HEK293 (cell line): ENCODE data around the gene DDRGK1.

ENCODE experiments used
- CTCF ChIA-PET: fragments of 350-600 bp; formaldehyde crosslinking; extraction: SDS; loops from one replicate; lab custom pipeline; 2021; ENCODE audit warnings: antibody characterized with exemption; lab: Yijun Ruan, JAX
- POLR2A ChIA-PET: fragments of 300-600 bp; formaldehyde crosslinking; extraction: SDS; loops from one replicate; lab custom pipeline; 2020; ENCODE audit warnings: antibody characterized with exemption, inconsistent platforms; lab: Yijun Ruan, JAX
- H3K27ac ChIP-seq: fragments of 200-500 bp; sonication (Bioruptor generic); 2 replicates; pipeline ENCODE4 v1.5.1; 2014; ENCODE audit warnings: low read depth, low read length, control low read depth, inconsistent platforms; ENCODE audit errors: extremely low read depth
- H3K36me3 ChIP-seq, 2 experiments: fragments of 200-500 bp in 1 of 2; sonication (Bioruptor generic) in 1 of 2; 1 replicate in 1 of 2; 2 replicates in 1 of 2; pipeline ENCODE4 v1.5.1; 2014 to 2017; ENCODE audit warnings: inconsistent platforms in 2 of 2, low read length in 2 of 2; ENCODE audit not compliant: control insufficient read depth in 2 of 2, insufficient read depth in 1 of 2
- H3K4me1 ChIP-seq: fragments of 200-500 bp; sonication (Bioruptor generic); 2 replicates; pipeline ENCODE4 v1.5.1; 2014; ENCODE audit warnings: mild to moderate bottlenecking, low read length, inconsistent platforms; ENCODE audit not compliant: control insufficient read depth, insufficient read depth
- H3K4me3 ChIP-seq: 2 replicates; pipeline ENCODE4 v1.5.1; 2011; ENCODE audit warnings: low read depth, mild to moderate bottlenecking, control low read depth, low read length, moderate library complexity
- H3K9me3 ChIP-seq: fragments of 200-500 bp; sonication (Bioruptor generic); 2 replicates; pipeline ENCODE4 v1.5.1; 2014; ENCODE audit warnings: low read depth, low read length, inconsistent platforms; ENCODE audit not compliant: control insufficient read depth, insufficient read depth
- GLIS1 ChIP-seq: fragments of 450-650 bp; formaldehyde crosslinking; IDR thresholded peaks from 2 replicates; pipeline ENCODE4 v1.5.1; 2016; ENCODE audit warnings: missing biosample characterization, missing genetic modification characterization
- KLF10 ChIP-seq: fragments of 450-650 bp; IDR thresholded peaks from 2 replicates; pipeline ENCODE4 v1.5.1; 2018; ENCODE audit warnings: missing biosample characterization, mild to moderate bottlenecking, missing genetic modification characterization
- KLF9 ChIP-seq: fragments of 450-650 bp; formaldehyde crosslinking; IDR thresholded peaks from 2 replicates; pipeline ENCODE4 v1.5.1; 2016; ENCODE audit warnings: missing biosample characterization, missing genetic modification characterization, low read depth
- SP3 ChIP-seq: fragments of 450-650 bp; formaldehyde crosslinking; IDR thresholded peaks from 2 replicates; pipeline ENCODE4 v1.5.1; 2016; ENCODE audit warnings: missing biosample characterization, missing genetic modification characterization
- ZBTB11 ChIP-seq: fragments of 450-650 bp; formaldehyde crosslinking; conservative IDR thresholded peaks from 2 replicates; pipeline ENCODE4 v1.5.1; 2016; ENCODE audit warnings: low read depth, missing biosample characterization, missing genetic modification characterization
- ZBTB20 ChIP-seq: fragments of 450-650 bp; formaldehyde crosslinking; IDR thresholded peaks from 2 replicates; pipeline ENCODE4 v1.5.1; 2016; ENCODE audit warnings: missing biosample characterization, missing genetic modification characterization
- ZNF214 ChIP-seq: fragments of 450-650 bp; formaldehyde crosslinking; IDR thresholded peaks from 2 replicates; pipeline ENCODE4 v1.5.1; 2017; ENCODE audit warnings: missing biosample characterization, mild to moderate bottlenecking, missing genetic modification characterization, borderline replicate concordance
- ZNF239 ChIP-seq: fragments of 450-650 bp; formaldehyde crosslinking; IDR thresholded peaks from 2 replicates; pipeline ENCODE4 v1.5.1; 2016; ENCODE audit warnings: missing biosample characterization, missing genetic modification characterization
- ZNF280C ChIP-seq: fragments of 450-650 bp; formaldehyde crosslinking; IDR thresholded peaks from 2 replicates; pipeline ENCODE4 v1.5.1; 2016; ENCODE audit warnings: missing biosample characterization, missing genetic modification characterization
- ZNF280D ChIP-seq: fragments of 450-650 bp; formaldehyde crosslinking; IDR thresholded peaks from 2 replicates; pipeline ENCODE4 v1.5.1; 2016; ENCODE audit warnings: missing biosample characterization, missing genetic modification characterization
- ZNF416 ChIP-seq: fragments of 450-650 bp; formaldehyde crosslinking; IDR thresholded peaks from 2 replicates; pipeline ENCODE4 v1.5.1; 2016; ENCODE audit warnings: missing biosample characterization, missing genetic modification characterization
- ZNF48 ChIP-seq: fragments of 450-650 bp; formaldehyde crosslinking; IDR thresholded peaks from 2 replicates; pipeline ENCODE4 v1.5.1; 2016; ENCODE audit warnings: missing biosample characterization, missing genetic modification characterization
- ZNF549 ChIP-seq: fragments of 450-650 bp; IDR thresholded peaks from 2 replicates; pipeline ENCODE4 v1.5.1; 2018; ENCODE audit warnings: missing biosample characterization, missing genetic modification characterization, mild to moderate bottlenecking, inconsistent platforms, moderate library complexity
- ZNF571 ChIP-seq: fragments of 450-650 bp; formaldehyde crosslinking; IDR thresholded peaks from 2 replicates; pipeline ENCODE4 v1.5.0; 2017; ENCODE audit warnings: missing biosample characterization, missing genetic modification characterization
- ZNF580 ChIP-seq: fragments of 450-650 bp; formaldehyde crosslinking; IDR thresholded peaks from 2 replicates; pipeline ENCODE4 v1.5.1; 2016; ENCODE audit warnings: missing biosample characterization, missing genetic modification characterization
- ZNF600 ChIP-seq: fragments of 450-650 bp; formaldehyde crosslinking; IDR thresholded peaks from 2 replicates; pipeline ENCODE4 v1.5.1; 2016; ENCODE audit warnings: missing biosample characterization, missing genetic modification characterization
- ZNF610 ChIP-seq: fragments of 450-650 bp; formaldehyde crosslinking; IDR thresholded peaks from 2 replicates; pipeline ENCODE4 v1.5.1; 2016; ENCODE audit warnings: missing biosample characterization, missing genetic modification characterization, borderline replicate concordance
- TF ChIP-seq, protein P1 (sequence below): fragments of 450-650 bp; formaldehyde crosslinking; IDR thresholded peaks from 2 replicates; pipeline ENCODE4 v1.5.1; 2017; ENCODE audit warnings: missing biosample characterization, missing genetic modification characterization

DDRGK1 gene

DNA sequence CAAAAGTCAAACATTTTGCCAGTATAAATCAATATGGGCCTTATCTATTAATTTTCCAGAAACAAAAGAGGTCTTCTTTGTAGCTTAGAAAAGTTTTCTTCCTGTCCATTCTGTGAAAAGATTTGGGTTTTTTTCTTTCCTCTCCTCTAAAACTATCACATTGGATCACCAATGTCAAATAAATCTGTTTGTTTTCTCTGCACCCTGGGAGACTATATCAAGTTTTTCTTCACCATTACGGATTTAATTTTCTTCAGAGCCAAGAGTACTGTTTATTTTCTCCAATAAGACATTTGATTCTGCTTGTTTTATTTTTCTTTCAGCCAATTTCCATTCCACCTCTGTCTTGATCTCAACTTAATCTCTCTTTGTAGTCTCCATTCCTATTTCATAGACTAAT lies 29.2 kb downstream of the DDRGK1 start:
- no peak overlapping the region for H3K4me3 ChIP-seq
- no peak overlapping the region for H3K27ac ChIP-seq
- CTCF ChIA-PET, result interaction anchor here (0.7 to 0.8 kb wide), 3 partner anchors 8 to 97 kb away, joined by 3 to 5 read pairs (median 3); no protein-coding TSS in a partner anchor
- no peaks in the 10 kb centered on the region for H3K9me3 ChIP-seq
- H3K4me1 ChIP-seq, result peaks cover 14% of the 10 kb centered on the region
- TF ChIP-seq, protein P1, sequence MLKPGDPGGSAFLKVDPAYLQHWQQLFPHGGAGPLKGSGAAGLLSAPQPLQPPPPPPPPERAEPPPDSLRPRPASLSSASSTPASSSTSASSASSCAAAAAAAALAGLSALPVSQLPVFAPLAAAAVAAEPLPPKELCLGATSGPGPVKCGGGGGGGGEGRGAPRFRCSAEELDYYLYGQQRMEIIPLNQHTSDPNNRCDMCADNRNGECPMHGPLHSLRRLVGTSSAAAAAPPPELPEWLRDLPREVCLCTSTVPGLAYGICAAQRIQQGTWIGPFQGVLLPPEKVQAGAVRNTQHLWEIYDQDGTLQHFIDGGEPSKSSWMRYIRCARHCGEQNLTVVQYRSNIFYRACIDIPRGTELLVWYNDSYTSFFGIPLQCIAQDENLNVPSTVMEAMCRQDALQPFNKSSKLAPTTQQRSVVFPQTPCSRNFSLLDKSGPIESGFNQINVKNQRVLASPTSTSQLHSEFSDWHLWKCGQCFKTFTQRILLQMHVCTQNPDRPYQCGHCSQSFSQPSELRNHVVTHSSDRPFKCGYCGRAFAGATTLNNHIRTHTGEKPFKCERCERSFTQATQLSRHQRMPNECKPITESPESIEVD (tag by site-specific recombination), result peak; percentile 92
- TF ChIP-seq ZNF571 (tag by site-specific recombination) (no peak), GLIS1 (tag by site-specific recombination) (peak; percentile 84), ZNF280D (tag by site-specific recombination) (no peak), ZNF610 (tag by site-specific recombination) (no peak)
- TF ChIP-seq, all 188 proteins: peak for 2
- POLR2A ChIA-PET, result interaction anchor here (0.6 to 1.1 kb wide), 4 partner anchors 9 to 31 kb away, joined by 3 to 5 read pairs (median 3); no protein-coding TSS in a partner anchor
- peaks cover 0 to 8% of the 10 kb centered on the region in 2 experiments; a peak in 1 of 3 replicates for H3K36me3 ChIP-seq

DNA sequence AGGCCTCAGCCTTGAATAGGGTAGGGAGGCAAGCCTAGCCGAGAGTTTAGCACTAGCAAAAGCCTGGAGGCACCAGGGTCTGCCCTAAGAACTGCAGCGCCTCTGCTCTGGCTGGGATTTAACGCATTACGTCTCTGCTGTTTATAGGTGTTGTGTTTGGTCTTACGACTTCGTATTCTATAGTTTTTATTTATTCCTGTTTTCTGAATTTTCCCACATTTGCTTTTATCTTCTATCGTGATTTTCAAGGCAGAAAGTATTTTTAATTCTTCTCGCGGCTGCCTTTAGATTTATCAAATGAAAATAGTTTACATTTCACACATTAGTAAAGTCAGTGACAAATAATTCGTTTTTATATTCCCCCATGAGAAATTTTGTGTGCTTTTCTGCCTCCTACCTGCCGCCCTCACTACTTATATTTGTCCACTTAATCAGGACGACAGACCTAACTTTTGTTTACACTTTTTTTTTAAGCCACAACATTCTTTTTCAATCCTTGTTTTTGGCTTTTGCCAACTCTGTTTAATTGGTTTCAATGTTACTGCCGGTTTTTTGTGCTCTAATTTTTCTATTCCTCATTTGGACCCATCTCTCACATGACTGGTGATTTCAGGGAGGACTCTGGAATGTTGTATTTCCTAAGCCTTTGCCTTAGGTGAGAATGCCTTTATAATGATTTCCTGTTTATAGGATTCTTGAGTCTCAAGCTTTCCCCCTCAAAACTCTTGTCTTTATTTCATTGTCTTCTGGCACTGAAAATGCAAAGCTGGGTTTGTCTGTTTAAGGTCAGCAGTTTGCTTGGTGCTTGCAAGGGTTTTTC lies 29.8 kb downstream of the DDRGK1 start:
- ChIA-PET POLR2A (interaction anchor here (0.6 to 1.1 kb wide), 2 partner anchors 9 to 15 kb away, joined by 3 read pairs; no protein-coding TSS in a partner anchor), CTCF (interaction anchor here (0.8 kb wide), 2 partner anchors 9 to 29 kb away, joined by 3 to 5 read pairs; no protein-coding TSS in a partner anchor)
- H3K9me3 ChIP-seq, result no peaks in the 10 kb centered on the region
- H3K36me3 ChIP-seq, result peaks cover 0 to 8% of the 10 kb centered on the region in 2 experiments; a peak in 1 of 3 replicates
- H3K27ac ChIP-seq, result peak overlapping the region; percentile 87
- peaks cover 14% of the 10 kb centered on the region for H3K4me1 ChIP-seq
- H3K4me3 ChIP-seq, result peak overlapping the region; percentile 61
- TF ChIP-seq ZNF580 (tag by site-specific recombination) (0 out of 2 replicates have a peak, but pooled peaks have one; percentile 44), ZNF549 (tag by site-specific recombination) (no peak), ZNF48 (no peak), ZBTB11 (tag by site-specific recombination) (no peak), ZBTB20 (tag by site-specific recombination) (peak; percentile 3), ZNF239 (tag by site-specific recombination) (no peak), ZNF280C (tag by site-specific recombination) (no peak), ZNF600 (tag by site-specific recombination) (peak; percentile 86), KLF10 (tag by site-specific recombination) (no peak), GLIS1 (tag by site-specific recombination) (no peak), ZNF214 (tag by site-specific recombination) (no peak), KLF9 (tag by site-specific recombination) (no peak), SP3 (tag by site-specific recombination) (no peak), ZNF416 (tag by site-specific recombination) (no peak)
